ENCODE measurements around the gene TCF23.

DNA sequence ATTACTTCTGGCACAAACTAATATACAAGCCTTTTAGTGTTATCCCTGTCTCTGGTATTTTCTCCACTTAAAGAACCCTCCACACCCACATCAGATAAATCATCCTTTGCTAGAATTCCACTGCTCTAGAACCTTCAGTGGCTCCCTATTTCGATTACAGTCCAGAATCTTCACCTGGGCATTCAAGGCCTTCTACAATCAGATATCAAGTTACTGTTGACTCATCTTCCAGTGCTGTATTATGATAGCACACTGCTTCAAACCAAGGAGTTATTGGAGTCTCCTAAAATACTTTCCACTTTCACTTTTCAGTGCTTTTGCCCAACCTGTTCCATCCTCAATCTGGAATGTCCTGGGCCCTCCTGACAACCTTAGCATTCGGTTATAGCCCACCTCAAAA lies 33.3 kb upstream of the TCF23 start:
- TF ChIP-seq, protein P1, sequence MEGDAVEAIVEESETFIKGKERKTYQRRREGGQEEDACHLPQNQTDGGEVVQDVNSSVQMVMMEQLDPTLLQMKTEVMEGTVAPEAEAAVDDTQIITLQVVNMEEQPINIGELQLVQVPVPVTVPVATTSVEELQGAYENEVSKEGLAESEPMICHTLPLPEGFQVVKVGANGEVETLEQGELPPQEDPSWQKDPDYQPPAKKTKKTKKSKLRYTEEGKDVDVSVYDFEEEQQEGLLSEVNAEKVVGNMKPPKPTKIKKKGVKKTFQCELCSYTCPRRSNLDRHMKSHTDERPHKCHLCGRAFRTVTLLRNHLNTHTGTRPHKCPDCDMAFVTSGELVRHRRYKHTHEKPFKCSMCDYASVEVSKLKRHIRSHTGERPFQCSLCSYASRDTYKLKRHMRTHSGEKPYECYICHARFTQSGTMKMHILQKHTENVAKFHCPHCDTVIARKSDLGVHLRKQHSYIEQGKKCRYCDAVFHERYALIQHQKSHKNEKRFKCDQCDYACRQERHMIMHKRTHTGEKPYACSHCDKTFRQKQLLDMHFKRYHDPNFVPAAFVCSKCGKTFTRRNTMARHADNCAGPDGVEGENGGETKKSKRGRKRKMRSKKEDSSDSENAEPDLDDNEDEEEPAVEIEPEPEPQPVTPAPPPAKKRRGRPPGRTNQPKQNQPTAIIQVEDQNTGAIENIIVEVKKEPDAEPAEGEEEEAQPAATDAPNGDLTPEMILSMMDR (IDR thresholded peaks at IDR 0.05; ENCODE audit: insufficient read depth, low read depth, low read length) = no peak
- no peak for TF ChIP-seq EZH2 (IDR thresholded peaks at IDR 0.05; ENCODE audit: insufficient read depth, low read length)

Data from astrocyte (in vitro differentiated cells and primary cell).